ENCODE results near the gene THEM5. TPM values are rescaled to one million over a fixed set of nuclear protein-coding genes. Genes with fewer than 3 reads are reported as not detected.

The THEM5 gene
- total RNA-seq, 1 experiment from 2014 or later, result not detected

DNA sequence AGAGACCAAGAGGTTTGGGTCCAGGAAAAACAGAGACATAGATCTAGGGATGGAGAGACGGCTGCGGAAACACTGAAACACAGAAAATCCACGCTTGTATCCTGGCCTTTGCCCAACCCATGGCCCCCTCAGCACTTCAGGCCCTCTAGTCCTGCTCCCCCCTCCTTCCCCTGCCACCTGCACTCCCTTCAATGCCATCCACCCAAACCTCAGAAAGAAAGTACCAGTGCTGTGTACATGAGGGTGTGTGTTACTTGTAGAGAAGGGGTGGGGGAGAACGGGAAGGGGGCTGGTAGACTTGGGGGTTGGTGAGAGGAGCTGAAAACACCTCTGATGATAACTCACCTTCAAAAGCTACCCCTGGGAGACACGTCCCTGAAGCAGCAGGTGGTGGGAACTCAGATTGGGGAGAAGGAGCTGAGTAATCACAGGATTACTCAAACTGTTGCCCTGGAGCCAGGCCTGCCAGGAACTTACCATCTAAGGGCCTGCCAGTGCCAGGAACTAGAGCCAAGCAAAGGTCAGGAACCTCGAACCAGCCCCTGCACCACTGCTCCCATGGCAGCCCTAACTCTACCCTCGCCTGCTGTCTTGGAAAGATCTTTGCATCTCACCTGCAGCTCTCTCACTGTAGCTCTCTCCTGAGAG is 33.4 kb downstream of the THEM5 start:
- H3K79me2 ChIP-seq (ENCODE audit: low read length), result no peaks in the 10 kb centered on the region
- no peak overlapping the region for H3K27ac ChIP-seq (ENCODE audit: low read length)
- ATAC-seq, result peak; percentile 61
- H3K4me2 ChIP-seq (ENCODE audit: low read length), result no peak overlapping the region
- H2AFZ ChIP-seq (ENCODE audit: low read length), result no peak overlapping the region
- peaks cover 7% of the 10 kb centered on the region; the same call in 1 of the 2 replicates for H3K4me1 ChIP-seq (ENCODE audit: insufficient read depth, low read length)
- CTCF ChIA-PET, result no interaction called here
- H3K9me3 ChIP-seq (ENCODE audit: low read length), result no peaks in the 10 kb centered on the region
- H3K27me3 ChIP-seq (ENCODE audit: low read length), result no peaks in the 10 kb centered on the region
- H3F3A ChIP-seq (ENCODE audit: low read length, unreplicated experiment), result no peaks in the 10 kb centered on the region
- peak; percentile 48 for DNase-seq
- POLR2A ChIA-PET (ENCODE audit: unreplicated experiment), result interaction anchor here (0.6 kb wide), 1 partner anchor 273 kb away, joined by 4 read pairs; no protein-coding TSS in a partner anchor
- no peaks in the 10 kb centered on the region for H3K9me2 ChIP-seq (replicated peaks; ENCODE audit: low read length)
- no peak overlapping the region for H3K4me3 ChIP-seq (ENCODE audit: low read length)
- H3K36me3 ChIP-seq (ENCODE audit: low read depth, low read length), result no peaks in the 10 kb centered on the region
- BruUV-seq (replicated peaks), result no TSS peak
- intact Hi-C loops (cut with micrococcal nuclease), result no loop called here
- TF ChIP-seq, protein P1, sequence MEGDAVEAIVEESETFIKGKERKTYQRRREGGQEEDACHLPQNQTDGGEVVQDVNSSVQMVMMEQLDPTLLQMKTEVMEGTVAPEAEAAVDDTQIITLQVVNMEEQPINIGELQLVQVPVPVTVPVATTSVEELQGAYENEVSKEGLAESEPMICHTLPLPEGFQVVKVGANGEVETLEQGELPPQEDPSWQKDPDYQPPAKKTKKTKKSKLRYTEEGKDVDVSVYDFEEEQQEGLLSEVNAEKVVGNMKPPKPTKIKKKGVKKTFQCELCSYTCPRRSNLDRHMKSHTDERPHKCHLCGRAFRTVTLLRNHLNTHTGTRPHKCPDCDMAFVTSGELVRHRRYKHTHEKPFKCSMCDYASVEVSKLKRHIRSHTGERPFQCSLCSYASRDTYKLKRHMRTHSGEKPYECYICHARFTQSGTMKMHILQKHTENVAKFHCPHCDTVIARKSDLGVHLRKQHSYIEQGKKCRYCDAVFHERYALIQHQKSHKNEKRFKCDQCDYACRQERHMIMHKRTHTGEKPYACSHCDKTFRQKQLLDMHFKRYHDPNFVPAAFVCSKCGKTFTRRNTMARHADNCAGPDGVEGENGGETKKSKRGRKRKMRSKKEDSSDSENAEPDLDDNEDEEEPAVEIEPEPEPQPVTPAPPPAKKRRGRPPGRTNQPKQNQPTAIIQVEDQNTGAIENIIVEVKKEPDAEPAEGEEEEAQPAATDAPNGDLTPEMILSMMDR (conservative IDR thresholded peaks at IDR 0.05; ENCODE audit: low read depth, low read length), result no peak
- TF ChIP-seq EZH2 (IDR thresholded peaks at IDR 0.05; ENCODE audit: low read length, unreplicated experiment) (no peak), EZH2phosphoT487 (IDR thresholded peaks at IDR 0.05; ENCODE audit: borderline replicate concordance, low read length) (no peak)
- no peaks in the 10 kb centered on the region for H4K20me1 ChIP-seq (ENCODE audit: low read length)
- H3K9ac ChIP-seq (ENCODE audit: low read length), result no peak overlapping the region

DNA sequence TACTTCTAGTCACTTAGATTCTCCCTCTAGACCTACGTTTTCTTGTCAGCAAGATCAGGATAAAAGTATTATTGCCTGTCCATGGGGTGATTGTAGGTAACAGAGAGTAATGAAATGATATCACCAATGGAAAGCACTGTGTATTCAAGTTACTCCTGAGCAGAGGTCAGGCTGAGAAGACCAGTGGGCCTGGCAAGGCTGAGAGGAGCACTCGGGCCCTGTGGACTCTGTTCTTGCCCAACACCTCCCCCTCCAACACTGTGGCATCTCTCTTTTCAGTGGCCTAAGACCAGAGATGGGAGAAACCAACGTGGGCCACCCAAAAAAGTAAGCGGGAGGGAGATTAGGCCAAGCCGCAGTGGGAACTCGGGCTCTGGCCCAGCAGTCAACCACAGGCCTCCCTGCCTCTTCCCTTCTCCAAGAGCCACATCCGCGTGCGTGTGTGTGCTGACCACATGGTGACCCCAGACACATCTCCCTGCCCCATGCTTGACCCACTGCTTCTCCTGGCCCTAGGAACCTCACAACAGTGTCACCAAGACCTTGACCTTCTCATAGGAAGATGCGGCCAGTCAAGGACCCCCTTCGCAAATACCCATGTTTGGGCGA is 34.2 kb downstream of the THEM5 start:
- DNase-seq (no peak), ATAC-seq (no peak)
- no peak overlapping the region for H3K27ac ChIP-seq (ENCODE audit: low read length)
- H2AFZ ChIP-seq (ENCODE audit: low read length), result no peak overlapping the region
- ChIA-PET POLR2A (ENCODE audit: unreplicated experiment) (no interaction called here), CTCF (no interaction called here)
- no peaks in the 10 kb centered on the region for H4K20me1 ChIP-seq (ENCODE audit: low read length)
- TF ChIP-seq EZH2phosphoT487 (IDR thresholded peaks at IDR 0.05; ENCODE audit: borderline replicate concordance, low read length) (no peak), EZH2 (IDR thresholded peaks at IDR 0.05; ENCODE audit: low read length, unreplicated experiment) (no peak)
- TF ChIP-seq, protein P1 (conservative IDR thresholded peaks at IDR 0.05; ENCODE audit: low read depth, low read length), result no peak
- no peak overlapping the region for H3K4me3 ChIP-seq (ENCODE audit: low read length)
- H3K9ac ChIP-seq (ENCODE audit: low read length), result no peak overlapping the region
- H3K9me3 ChIP-seq (ENCODE audit: low read length), result no peaks in the 10 kb centered on the region
- peaks cover 7% of the 10 kb centered on the region; the same call in 1 of the 2 replicates for H3K4me1 ChIP-seq (ENCODE audit: insufficient read depth, low read length)
- no peaks in the 10 kb centered on the region for H3F3A ChIP-seq (ENCODE audit: low read length, unreplicated experiment)
- no TSS peak for BruUV-seq (replicated peaks)
- H3K36me3 ChIP-seq (ENCODE audit: low read depth, low read length), result no peaks in the 10 kb centered on the region
- H3K79me2 ChIP-seq (ENCODE audit: low read length), result no peaks in the 10 kb centered on the region
- intact Hi-C loops (cut with micrococcal nuclease), result no loop called here
- no peaks in the 10 kb centered on the region for H3K27me3 ChIP-seq (ENCODE audit: low read length)
- no peaks in the 10 kb centered on the region for H3K9me2 ChIP-seq (replicated peaks; ENCODE audit: low read length)
- no peak overlapping the region for H3K4me2 ChIP-seq (ENCODE audit: low read length)

DNA sequence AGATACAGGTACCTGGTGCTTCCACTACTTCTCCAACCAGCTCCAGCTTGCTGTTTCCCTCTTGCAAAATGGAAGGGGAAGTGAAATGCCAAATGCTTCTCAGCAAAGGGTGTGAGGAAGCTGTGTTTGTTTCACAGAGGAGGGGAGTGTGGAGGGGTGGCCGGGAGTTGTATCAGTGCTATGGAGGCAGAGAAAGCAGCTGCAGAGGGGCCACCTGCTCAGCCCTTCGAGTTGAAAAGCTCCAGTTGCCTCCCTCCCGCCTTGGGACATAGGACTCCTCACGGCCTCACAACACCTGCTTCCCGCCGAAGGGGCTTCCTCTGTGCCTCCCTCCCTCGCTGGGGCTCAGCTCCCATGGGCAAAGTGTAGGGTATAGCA is 36.2 kb downstream of the THEM5 start:
- Histone ChIP-seq H3K9me3 (ENCODE audit: low read length) (no peaks in the 10 kb centered on the region), H3K36me3 (ENCODE audit: low read depth, low read length) (no peaks in the 10 kb centered on the region), H3F3A (ENCODE audit: low read length, unreplicated experiment) (no peaks in the 10 kb centered on the region), H3K27me3 (ENCODE audit: low read length) (no peaks in the 10 kb centered on the region), H4K20me1 (ENCODE audit: low read length) (no peaks in the 10 kb centered on the region), H3K4me1 (ENCODE audit: insufficient read depth, low read length) (peaks cover 7% of the 10 kb centered on the region; the same call in 1 of the 2 replicates), H3K4me3 (ENCODE audit: low read length) (no peak overlapping the region), H3K9ac (ENCODE audit: low read length) (no peak overlapping the region), H3K79me2 (ENCODE audit: low read length) (no peaks in the 10 kb centered on the region), H3K9me2 (replicated peaks; ENCODE audit: low read length) (no peaks in the 10 kb centered on the region), H3K4me2 (ENCODE audit: low read length) (no peak overlapping the region), H2AFZ (ENCODE audit: low read length) (no peak overlapping the region), H3K27ac (ENCODE audit: low read length) (no peak overlapping the region)
- CTCF ChIA-PET, result no interaction called here
- POLR2A ChIA-PET (ENCODE audit: unreplicated experiment), result no interaction called here
- DNase-seq (no peak), ATAC-seq (no peak)
- intact Hi-C loops (cut with micrococcal nuclease), result no loop called here
- TF ChIP-seq EZH2 (IDR thresholded peaks at IDR 0.05; ENCODE audit: low read length, unreplicated experiment) (no peak), EZH2phosphoT487 (IDR thresholded peaks at IDR 0.05; ENCODE audit: borderline replicate concordance, low read length) (no peak)
- TF ChIP-seq, protein P1 (conservative IDR thresholded peaks at IDR 0.05; ENCODE audit: low read depth, low read length), result no peak
- BruUV-seq (replicated peaks), result no TSS peak

Data from PC-3 (cell line).